Measurements from ENCODE around the gene IGF1R. TPM values are rescaled to one million over a fixed set of nuclear protein-coding genes. Genes with fewer than 3 reads are reported as not detected.

Gene IGF1R
- total and polyA plus RNA-seq, 2 of the 13 experiments (the other 11 are each of a cell fraction or from before 2014, with no cell fraction given): 15.9 to 18.4 TPM

DNA sequence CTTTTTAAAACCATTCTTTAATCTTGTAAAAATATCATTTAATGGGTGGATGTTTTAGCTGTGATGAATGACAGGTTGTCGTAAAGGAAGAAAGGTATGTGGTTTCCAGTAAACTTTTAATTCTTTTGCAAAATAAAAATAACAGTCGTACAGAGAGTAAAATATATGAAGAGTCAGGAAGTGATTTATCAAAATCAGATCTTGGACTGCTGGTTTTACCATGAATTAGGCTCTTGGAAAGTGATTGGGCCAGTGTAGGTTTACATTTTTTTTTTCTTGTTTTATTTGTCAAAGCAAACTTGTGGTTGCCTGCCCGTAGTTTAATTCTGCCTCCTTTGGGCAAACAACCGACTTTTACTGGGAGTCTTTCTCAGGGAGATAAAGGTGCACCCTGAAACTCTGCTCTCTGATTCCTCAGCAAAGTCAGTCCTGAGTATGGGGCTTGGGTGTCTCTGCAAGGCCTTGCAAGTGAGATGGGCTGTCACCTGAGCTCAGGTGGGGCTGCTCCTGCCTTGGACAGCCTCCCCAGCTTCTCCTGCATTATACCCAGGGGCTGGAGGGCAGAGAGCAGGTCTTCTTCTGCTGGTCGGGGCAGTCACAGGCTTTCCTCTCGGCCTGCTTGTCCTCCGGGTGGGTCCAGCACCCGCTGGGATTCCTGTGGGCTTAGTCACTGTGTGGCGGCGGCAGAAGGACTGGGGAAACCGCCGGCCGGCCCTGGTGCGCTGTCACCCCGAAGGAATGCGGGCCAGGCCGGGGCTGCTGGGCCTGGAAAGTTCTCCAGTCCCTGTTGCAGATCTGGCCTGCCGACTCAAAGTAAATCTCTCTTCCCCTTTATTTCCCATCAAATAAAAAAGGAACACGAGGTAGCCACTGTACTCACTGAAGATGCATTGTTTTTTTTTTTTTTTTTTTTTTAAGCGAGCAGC, 79.0 kb downstream of the IGF1R start (continued):
- no peak for TF ChIP-seq SMYD3 (CRISPR knock-in tag; IDR thresholded peaks at IDR 0.05)
- no peak for TF ChIP-seq MXD4 (CRISPR knock-in tag; IDR thresholded peaks at IDR 0.05)
- TF ChIP-seq ATF7-NPFF (CRISPR knock-in tag; IDR thresholded peaks at IDR 0.05; ENCODE audit: low read depth): no peak
- TF ChIP-seq ZNF614 (CRISPR knock-in tag; IDR thresholded peaks at IDR 0.05; ENCODE audit: borderline replicate concordance): peak; percentile 49; the same call in 1 of the 2 replicates
- peak; percentile 58; the same call in 1 of the 2 replicates for TF ChIP-seq NFKB2 (CRISPR knock-in tag; IDR thresholded peaks at IDR 0.05; ENCODE audit: borderline replicate concordance)
- 0 out of 2 replicates have a peak, but pooled peaks have one; percentile 19 for TF ChIP-seq ZNF792 (CRISPR knock-in tag; IDR thresholded peaks at IDR 0.05)
- TF ChIP-seq ZNF382 (CRISPR knock-in tag; IDR thresholded peaks at IDR 0.05; ENCODE audit: borderline replicate concordance): no peak
- TF ChIP-seq SUZ12 (IDR thresholded peaks at IDR 0.05; ENCODE audit: low read depth, low read length): no peak
- TF ChIP-seq, protein P1, sequence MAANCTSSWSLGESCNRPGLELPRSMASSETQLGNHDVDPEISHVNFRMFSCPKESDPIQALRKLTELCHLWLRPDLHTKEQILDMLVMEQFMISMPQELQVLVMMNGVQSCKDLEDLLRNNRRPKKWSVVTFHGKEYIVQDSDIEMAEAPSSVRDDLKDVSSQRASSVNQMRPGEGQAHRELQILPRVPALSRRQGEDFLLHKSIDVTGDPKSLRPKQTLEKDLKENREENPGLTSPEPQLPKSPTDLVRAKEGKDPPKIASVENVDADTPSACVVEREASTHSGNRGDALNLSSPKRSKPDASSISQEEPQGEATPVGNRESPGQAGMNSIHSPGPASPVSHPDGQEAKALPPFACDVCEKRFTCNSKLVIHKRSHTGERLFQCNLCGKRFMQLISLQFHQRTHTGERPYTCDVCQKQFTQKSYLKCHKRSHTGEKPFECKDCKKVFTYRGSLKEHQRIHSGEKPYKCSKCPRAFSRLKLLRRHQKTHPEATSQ (CRISPR knock-in tag; IDR thresholded peaks at IDR 0.05; ENCODE audit: borderline replicate concordance): no peak
- no peak; the same call in 1 of the 2 replicates for TF ChIP-seq ZFP90 (CRISPR knock-in tag; IDR thresholded peaks at IDR 0.05; ENCODE audit: borderline replicate concordance)
- no peak for TF ChIP-seq ZNF552 (CRISPR knock-in tag; IDR thresholded peaks at IDR 0.05; ENCODE audit: borderline replicate concordance)
- no peak for TF ChIP-seq ZNF674 (CRISPR knock-in tag; IDR thresholded peaks at IDR 0.05; ENCODE audit: low read depth)
- TF ChIP-seq, protein P2, sequence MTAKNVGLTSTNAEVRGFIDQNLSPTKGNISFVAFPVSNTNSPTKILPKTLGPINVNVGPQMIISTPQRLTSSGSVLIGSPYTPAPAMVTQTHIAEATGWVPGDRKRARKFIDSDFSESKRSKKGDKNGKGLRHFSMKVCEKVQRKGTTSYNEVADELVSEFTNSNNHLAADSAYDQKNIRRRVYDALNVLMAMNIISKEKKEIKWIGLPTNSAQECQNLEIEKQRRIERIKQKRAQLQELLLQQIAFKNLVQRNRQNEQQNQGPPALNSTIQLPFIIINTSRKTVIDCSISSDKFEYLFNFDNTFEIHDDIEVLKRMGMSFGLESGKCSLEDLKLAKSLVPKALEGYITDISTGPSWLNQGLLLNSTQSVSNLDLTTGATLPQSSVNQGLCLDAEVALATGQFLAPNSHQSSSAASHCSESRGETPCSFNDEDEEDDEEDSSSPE (CRISPR knock-in tag; IDR thresholded peaks at IDR 0.05): no peak
- TF ChIP-seq NR2F1 (CRISPR knock-in tag; IDR thresholded peaks at IDR 0.05): no peak
- TF ChIP-seq SCMH1 (CRISPR knock-in tag; IDR thresholded peaks at IDR 0.05; ENCODE audit: borderline replicate concordance): no peak
- no peak for TF ChIP-seq FOXK2 (IDR thresholded peaks at IDR 0.05)
- TF ChIP-seq HNF4A (CRISPR knock-in tag; IDR thresholded peaks at IDR 0.05): peak; percentile 44; the same call in 1 of the 2 replicates
- TF ChIP-seq ZNF282 (IDR thresholded peaks at IDR 0.05; ENCODE audit: partially characterized antibody): no peak
- TF ChIP-seq PTBP1 (IDR thresholded peaks at IDR 0.05; ENCODE audit: low read depth, low read length, poor library complexity, severe bottlenecking): no peak
- TF ChIP-seq, protein P3, sequence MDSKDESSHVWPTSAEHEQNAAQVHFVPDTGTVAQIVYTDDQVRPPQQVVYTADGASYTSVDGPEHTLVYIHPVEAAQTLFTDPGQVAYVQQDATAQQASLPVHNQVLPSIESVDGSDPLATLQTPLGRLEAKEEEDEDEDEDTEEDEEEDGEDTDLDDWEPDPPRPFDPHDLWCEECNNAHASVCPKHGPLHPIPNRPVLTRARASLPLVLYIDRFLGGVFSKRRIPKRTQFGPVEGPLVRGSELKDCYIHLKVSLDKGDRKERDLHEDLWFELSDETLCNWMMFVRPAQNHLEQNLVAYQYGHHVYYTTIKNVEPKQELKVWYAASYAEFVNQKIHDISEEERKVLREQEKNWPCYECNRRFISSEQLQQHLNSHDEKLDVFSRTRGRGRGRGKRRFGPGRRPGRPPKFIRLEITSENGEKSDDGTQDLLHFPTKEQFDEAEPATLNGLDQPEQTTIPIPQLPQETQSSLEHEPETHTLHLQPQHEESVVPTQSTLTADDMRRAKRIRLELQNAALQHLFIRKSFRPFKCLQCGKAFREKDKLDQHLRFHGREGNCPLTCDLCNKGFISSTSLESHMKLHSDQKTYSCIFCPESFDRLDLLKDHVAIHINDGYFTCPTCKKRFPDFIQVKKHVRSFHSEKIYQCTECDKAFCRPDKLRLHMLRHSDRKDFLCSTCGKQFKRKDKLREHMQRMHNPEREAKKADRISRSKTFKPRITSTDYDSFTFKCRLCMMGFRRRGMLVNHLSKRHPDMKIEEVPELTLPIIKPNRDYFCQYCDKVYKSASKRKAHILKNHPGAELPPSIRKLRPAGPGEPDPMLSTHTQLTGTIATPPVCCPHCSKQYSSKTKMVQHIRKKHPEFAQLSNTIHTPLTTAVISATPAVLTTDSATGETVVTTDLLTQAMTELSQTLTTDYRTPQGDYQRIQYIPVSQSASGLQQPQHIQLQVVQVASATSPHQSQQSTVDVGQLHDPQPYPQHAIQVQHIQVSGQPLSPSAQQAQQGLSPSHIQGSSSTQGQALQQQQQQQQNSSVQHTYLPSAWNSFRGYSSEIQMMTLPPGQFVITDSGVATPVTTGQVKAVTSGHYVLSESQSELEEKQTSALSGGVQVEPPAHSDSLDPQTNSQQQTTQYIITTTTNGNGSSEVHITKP (CRISPR knock-in tag; IDR thresholded peaks at IDR 0.05; ENCODE audit: low read depth): no peak
- no peak for TF ChIP-seq HDAC6 (IDR thresholded peaks at IDR 0.05; ENCODE audit: low read depth, low read length)
- TF ChIP-seq KDM6A (CRISPR knock-in tag; IDR thresholded peaks at IDR 0.05; ENCODE audit: low read depth): no peak
- no peak for TF ChIP-seq RFX1 (IDR thresholded peaks at IDR 0.05)
- no peak for TF ChIP-seq RAD51 (IDR thresholded peaks at IDR 0.05; ENCODE audit: borderline replicate concordance)
- peak; percentile 26; the same call in 1 of the 3 replicates for TF ChIP-seq MXI1 (IDR thresholded peaks at IDR 0.05; ENCODE audit: borderline replicate concordance, low read depth, low read length)
